ENCODE data around the gene GLIS2.

The GLIS2 gene

GRCh38 chr16:4385789-4386450 lies 70.1 kb downstream of the GLIS2 start:
- no peak for DNase-seq

- no peak for DNase-seq
Observed at GRCh38 chr16:4386451-4386805, 70.6 kb downstream of the GLIS2 start.

DNA sequence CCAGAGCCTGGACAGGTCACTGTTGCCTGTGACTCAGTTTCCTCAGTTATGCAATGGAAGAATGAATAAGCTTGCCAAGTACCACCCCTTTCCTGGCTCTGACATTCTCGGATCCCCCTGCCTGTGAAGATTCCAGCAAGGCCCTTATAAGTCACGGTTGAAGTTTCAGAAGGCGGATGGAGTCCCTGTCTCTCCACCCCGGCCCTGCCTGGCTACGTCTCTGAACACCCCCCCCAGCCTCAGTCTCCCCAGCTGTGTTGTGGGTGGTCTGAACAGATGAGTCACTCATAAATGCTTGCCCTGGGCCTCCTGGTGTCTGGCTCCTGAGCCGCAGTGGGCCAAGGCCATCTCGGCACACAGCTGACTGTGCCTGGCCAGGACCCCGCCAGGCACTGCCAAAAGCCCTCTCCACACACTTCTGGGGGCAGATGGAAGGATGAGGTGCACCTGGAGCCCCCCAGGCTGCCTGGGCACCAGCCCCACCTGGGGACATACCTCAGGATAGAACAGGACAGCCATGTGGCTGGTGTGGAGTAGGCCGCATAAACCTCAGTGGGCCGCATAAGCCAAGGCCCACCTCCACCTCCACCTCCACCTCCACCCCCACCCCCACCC lies 71.2 kb downstream of the GLIS2 start:
- no peak for DNase-seq

DNA sequence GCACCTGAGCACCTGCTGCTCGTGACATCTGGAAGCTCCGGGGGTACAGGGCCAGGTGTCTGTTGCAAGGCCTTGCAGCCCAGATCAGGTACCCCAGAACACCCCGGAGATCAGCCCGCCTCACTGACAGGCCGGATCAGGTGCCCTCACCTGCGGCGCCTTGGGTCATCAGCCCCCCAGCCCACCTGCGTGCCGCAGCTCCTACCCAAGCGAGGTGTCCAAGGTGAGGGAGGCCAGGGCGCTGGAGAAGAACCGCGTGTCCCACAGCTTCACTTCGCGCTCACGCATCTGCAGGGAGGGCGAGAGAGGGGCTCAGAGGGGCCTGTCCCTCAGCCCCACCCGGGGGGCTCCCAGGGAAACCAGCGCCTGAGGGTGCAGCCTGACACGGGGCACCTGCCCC lies 71.9 kb downstream of the GLIS2 start:
- no peak for DNase-seq

DNA sequence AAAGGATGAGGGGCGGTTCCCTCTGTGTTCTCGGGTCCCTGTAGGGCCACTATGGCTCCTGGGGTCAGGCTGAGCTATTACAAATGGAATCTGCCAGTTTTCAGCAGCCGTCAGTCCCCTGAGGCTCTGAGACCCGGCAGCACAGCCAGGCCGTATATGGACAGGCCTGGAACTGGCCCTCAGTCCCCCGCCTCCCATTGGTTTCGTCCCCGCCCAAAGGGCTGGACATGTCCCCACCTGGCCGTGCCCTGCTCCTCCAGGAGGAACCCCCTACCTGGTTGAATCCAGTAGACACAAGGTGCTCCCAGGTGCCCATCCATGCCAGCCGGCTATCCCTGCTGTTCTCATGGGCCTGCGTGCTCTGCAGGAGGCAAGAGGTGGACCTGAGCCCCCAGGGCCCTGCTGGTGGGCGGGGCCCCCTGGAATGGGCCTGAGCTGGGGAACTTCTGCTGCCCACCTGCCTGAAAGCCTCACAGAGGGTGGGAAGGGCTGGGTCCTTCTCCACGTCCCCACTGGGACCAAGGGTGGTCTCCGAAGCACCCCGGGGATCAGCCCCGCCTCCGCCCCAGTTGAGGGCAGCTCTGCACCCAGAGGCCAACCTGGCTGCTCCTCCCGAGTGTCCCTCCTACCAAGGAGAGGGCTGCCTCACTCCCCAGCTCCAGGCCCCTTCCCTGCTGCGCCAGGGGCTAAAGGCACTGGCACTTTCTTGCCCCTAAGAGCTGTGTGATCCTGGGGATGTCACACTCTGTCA lies 72.6 kb downstream of the GLIS2 start:
- no peak for DNase-seq

Data from NCI-H524 (cell line).